Choroid plexus epithelial cell (primary cell): ENCODE results near the gene HSPA9.

ENCODE experiments used
- DNase-seq: peaks from one replicate; pipeline ENCODE4 v3.0.0-alpha.2; 2010; ENCODE audit warnings: low read depth
- H3K4me3 ChIP-seq: 2 replicates; pipeline ENCODE4 v1.5.1; 2011; ENCODE audit warnings: low read depth, mild to moderate bottlenecking, control low read depth, low read length, moderate library complexity
- CTCF ChIP-seq: conservative IDR thresholded peaks from 2 replicates; pipeline ENCODE4 v1.5.1; 2011; ENCODE audit warnings: low read depth, mild to moderate bottlenecking, control low read depth, inconsistent platforms, low read length, moderate library complexity

Gene HSPA9

GRCh38 chr5:138570871-138571270 is 4.3 kb downstream of the HSPA9 start:
- DNase-seq, result no peak
- no peak overlapping the region for H3K4me3 ChIP-seq
- no peak for TF ChIP-seq CTCF

- no peak overlapping the region for H3K4me3 ChIP-seq
- no peak for TF ChIP-seq CTCF
- no peak for DNase-seq
Observed at GRCh38 chr5:138569782-138570181, 5.4 kb downstream of the HSPA9 start.

- DNase-seq, result peak; percentile 36
- TF ChIP-seq CTCF, result peak; percentile 19
- H3K4me3 ChIP-seq, result no peak overlapping the region
Observed at GRCh38 chr5:138568061-138568824, 7.0 kb downstream of the HSPA9 start.

- H3K4me3 ChIP-seq, result no peak overlapping the region
- TF ChIP-seq CTCF, result no peak
- DNase-seq, result no peak
Observed at GRCh38 chr5:138566792-138567191, 8.4 kb downstream of the HSPA9 start.

- TF ChIP-seq CTCF, result no peak
- no peak for DNase-seq
- no peak overlapping the region for H3K4me3 ChIP-seq
Observed at GRCh38 chr5:138565100-138565821, 9.9 kb downstream of the HSPA9 start.

- DNase-seq, result no peak
- no peak overlapping the region for H3K4me3 ChIP-seq
- TF ChIP-seq CTCF, result no peak
Observed at GRCh38 chr5:138564242-138564641, 11.0 kb downstream of the HSPA9 start.
